ENCODE results near the gene SMARCB1. TPM values are rescaled to one million over a fixed set of nuclear protein-coding genes. Genes with fewer than 3 reads are reported as not detected.

SMARCB1 gene
- total and polyA plus RNA-seq, 7 donors = 25.0 to 85.7 (median 43.9) TPM

- Histone ChIP-seq H3K4me3 (no peak overlapping the region), H3K27me3 (no peaks in the 10 kb centered on the region), H3K27ac (no peak overlapping the region), H3K4me1 (peaks cover 0 to 21% (median 20%) of the 10 kb centered on the region in 4 donors), H3K36me3 (no peaks in the 10 kb centered on the region), H3K9me3 (no peaks in the 10 kb centered on the region)
- WGBS, 2 donors = 81 to 90% methylated on average over 4 of the region's 4 CpGs
- TF ChIP-seq POLR2AphosphoS5 (IDR thresholded peaks at IDR 0.05) (no peak), EP300 (IDR thresholded peaks at IDR 0.05) (no peak), CTCF (IDR thresholded peaks at IDR 0.05) (no peak), POLR2A (IDR thresholded peaks at IDR 0.05) (no peak)
- intact Hi-C loops (cut with DNase I) = no loop called here
- DNase-seq = no peak
Measured at GRCh38 chr22:23759566-23759965, 27.2 kb upstream of the SMARCB1 start.

- H3K4me1 ChIP-seq = peaks cover 0 to 25% (median 22%) of the 10 kb centered on the region in 4 donors
- no peaks in the 10 kb centered on the region for H3K36me3 ChIP-seq
- H3K4me3 ChIP-seq = no peak overlapping the region
- no peak overlapping the region for H3K27ac ChIP-seq
- intact Hi-C loops (cut with DNase I) = no loop called here
- H3K9me3 ChIP-seq = no peaks in the 10 kb centered on the region
- TF ChIP-seq POLR2AphosphoS5 (IDR thresholded peaks at IDR 0.05) = no peak
- TF ChIP-seq CTCF (IDR thresholded peaks at IDR 0.05) = no peak
- no peak for TF ChIP-seq POLR2A (IDR thresholded peaks at IDR 0.05)
- TF ChIP-seq EP300 (IDR thresholded peaks at IDR 0.05) = no peak
- WGBS, 2 donors = 80 to 91% methylated on average over 6 of the region's 6 CpGs
- no peak for DNase-seq
- no peaks in the 10 kb centered on the region for H3K27me3 ChIP-seq
Measured at GRCh38 chr22:23760056-23760455, 26.7 kb upstream of the SMARCB1 start.

GRCh38 chr22:23762842-23763578 lies 23.8 kb upstream of the SMARCB1 start, which contains the start of gene C22orf15:
TSS of gene C22orf15 (plus strand) at chr22:23762990. CDS start at chr22:23763307, 317 bp downstream.
- intact Hi-C loops (cut with DNase I) = no loop called here
- Histone ChIP-seq H3K27me3 (no peaks in the 10 kb centered on the region), H3K27ac (peak within 1 kb of the TSS in 1 of 4 donors; percentile 29), H3K4me1 (peaks cover 0 to 46% (median 36%) of the 10 kb centered on the region in 4 donors), H3K9me3 (no peaks in the 10 kb centered on the region), H3K4me3 (peak within 1 kb of the TSS in 3 of 4 donors; percentile 3 to 37 (median 27)), H3K36me3 (no peaks in the 10 kb centered on the region)
- no peak for TF ChIP-seq CTCF (IDR thresholded peaks at IDR 0.05)
- TF ChIP-seq EP300 (IDR thresholded peaks at IDR 0.05) = no peak
- TF ChIP-seq POLR2A (IDR thresholded peaks at IDR 0.05) = no peak
- no peak for TF ChIP-seq POLR2AphosphoS5 (IDR thresholded peaks at IDR 0.05)
- WGBS, 2 donors = 36 to 69% methylated on average over 23 of the region's 23 CpGs
- DNase-seq = no peak

- DNase-seq = no peak
- peak overlapping the region in 3 of 4 donors; percentile 3 to 37 (median 27) for H3K4me3 ChIP-seq
- H3K9me3 ChIP-seq = no peaks in the 10 kb centered on the region
- intact Hi-C loops (cut with DNase I) = no loop called here
- peaks cover 0 to 49% (median 41%) of the 10 kb centered on the region in 4 donors for H3K4me1 ChIP-seq
- H3K27ac ChIP-seq = peak overlapping the region in 1 of 4 donors; percentile 29
- WGBS, 2 donors = 39 to 66% methylated on average over 17 of the region's 17 CpGs
- TF ChIP-seq POLR2AphosphoS5 (IDR thresholded peaks at IDR 0.05) = no peak
- TF ChIP-seq POLR2A (IDR thresholded peaks at IDR 0.05) = no peak
- no peak for TF ChIP-seq CTCF (IDR thresholded peaks at IDR 0.05)
- TF ChIP-seq EP300 (IDR thresholded peaks at IDR 0.05) = no peak
- no peaks in the 10 kb centered on the region for H3K36me3 ChIP-seq
- no peaks in the 10 kb centered on the region for H3K27me3 ChIP-seq
Measured at GRCh38 chr22:23763579-23763945, 23.2 kb upstream of the SMARCB1 start.

Measured in sigmoid colon (tissue), 7 donors.